Trophoblast cell (in vitro differentiated cells and primary cell): ENCODE results near the gene DPP9.
A peak's percentile ranks its signal among the peaks of the same experiment; 100 is the strongest.

ENCODE experiments used
- DNase-seq, 2 donors: peaks; one replicate each; pipeline ENCODE4 v3.0.0-alpha.2; 2016
- H2AFZ ChIP-seq: 2 replicates; pipeline ENCODE4 v1.6.1; 2013; ENCODE audit warnings: low read length, moderate library complexity, mild to moderate bottlenecking; ENCODE audit not compliant: insufficient read depth, poor library complexity
- H2AK5ac ChIP-seq: 2 replicates; pipeline ENCODE4 v1.6.1; 2013; ENCODE audit warnings: mild to moderate bottlenecking, low read length
- H2BK120ac ChIP-seq: 2 replicates; pipeline ENCODE4 v1.6.1; 2013; ENCODE audit warnings: low read length, mild to moderate bottlenecking, moderate library complexity; ENCODE audit not compliant: insufficient read depth, poor library complexity
- H2BK12ac ChIP-seq: 2 replicates; pipeline ENCODE4 v1.6.1; 2013; ENCODE audit warnings: mild to moderate bottlenecking, low read length, moderate library complexity
- H2BK5ac ChIP-seq: 2 replicates; pipeline ENCODE4 v1.6.1; 2013; ENCODE audit warnings: low read length, low read depth, moderate library complexity, mild to moderate bottlenecking; ENCODE audit not compliant: poor library complexity
- H3K14ac ChIP-seq: 2 replicates; pipeline ENCODE4 v1.6.1; 2013; ENCODE audit warnings: mild to moderate bottlenecking, low read length
- H3K18ac ChIP-seq: 2 replicates; pipeline ENCODE4 v1.6.1; 2013; ENCODE audit warnings: mild to moderate bottlenecking, low read length
- H3K23ac ChIP-seq: 2 replicates; pipeline ENCODE4 v1.6.1; 2013; ENCODE audit warnings: low read length
- H3K27ac ChIP-seq: 2 replicates; pipeline ENCODE4 v1.5.1; 2013; ENCODE audit warnings: low read depth, mild to moderate bottlenecking, inconsistent platforms, low read length, moderate library complexity
- H3K27me3 ChIP-seq: 2 replicates; pipeline ENCODE4 v1.6.1; 2013; ENCODE audit warnings: inconsistent platforms, mild to moderate bottlenecking, low read length, moderate library complexity; ENCODE audit not compliant: insufficient read depth
- H3K36me3 ChIP-seq, 2 experiments: 1 replicate in 1 of 2; 2 replicates in 1 of 2; pipeline ENCODE4 v1.6.1; 2013; ENCODE audit warnings: low read length in 2 of 2, mild to moderate bottlenecking in 2 of 2, moderate library complexity in 1 of 2; ENCODE audit not compliant: insufficient read depth in 2 of 2, control insufficient read depth in 1 of 2
- H3K4ac ChIP-seq: 2 replicates; pipeline ENCODE4 v1.6.1; 2013; ENCODE audit warnings: low read depth, mild to moderate bottlenecking, low read length, moderate library complexity
- H3K4me1 ChIP-seq, 2 experiments: 1 replicate in 1 of 2; 2 replicates in 1 of 2; pipeline ENCODE4 v1.6.1; 2013; ENCODE audit warnings: low read length in 2 of 2, mild to moderate bottlenecking in 2 of 2, moderate library complexity in 1 of 2; ENCODE audit not compliant: insufficient read depth in 2 of 2, control insufficient read depth in 1 of 2
- H3K4me2 ChIP-seq: 2 replicates; pipeline ENCODE4 v1.6.1; 2013; ENCODE audit warnings: inconsistent platforms, mild to moderate bottlenecking, low read length, moderate library complexity
- H3K4me3 ChIP-seq: 2 replicates; pipeline ENCODE4 v1.5.1; 2013; ENCODE audit warnings: mild to moderate bottlenecking, low read depth, low read length, inconsistent platforms
- H3K79me1 ChIP-seq: one replicate; pipeline ENCODE4 v1.6.1; 2013; ENCODE audit warnings: low read length
- H3K79me2 ChIP-seq: 2 replicates; pipeline ENCODE4 v1.6.1; 2013; ENCODE audit warnings: low read length, mild to moderate bottlenecking; ENCODE audit not compliant: control insufficient read depth, insufficient read depth, poor library complexity
- H3K9ac ChIP-seq: 2 replicates; pipeline ENCODE4 v1.6.1; 2013; ENCODE audit warnings: mild to moderate bottlenecking, low read length
- H3K9me3 ChIP-seq: 2 replicates; pipeline ENCODE4 v1.6.1; 2013; ENCODE audit warnings: low read depth, mild to moderate bottlenecking, control low read depth, inconsistent platforms, low read length; ENCODE audit not compliant: insufficient read depth
- H4K12ac ChIP-seq: 2 replicates; pipeline ENCODE4 v1.6.1; 2013; ENCODE audit warnings: low read depth, mild to moderate bottlenecking, low read length, moderate library complexity
- H4K8ac ChIP-seq: 2 replicates; pipeline ENCODE4 v1.6.1; 2013; ENCODE audit warnings: low read depth, mild to moderate bottlenecking, low read length, moderate library complexity
- H4K91ac ChIP-seq: one replicate; pipeline ENCODE4 v1.6.1; 2013; ENCODE audit warnings: low read depth, mild to moderate bottlenecking, low read length, moderate library complexity
- WGBS: extraction: QIAGEN DNeasy Blood & Tissue Kit; methylation state at CpG from one replicate; pipeline ENCODE4 v1.1.7; 2013; ENCODE audit warnings: missing lambda C conversion rate; ENCODE audit not compliant: insufficient read length, insufficient coverage; ENCODE audit errors: extremely low coverage; 5-methylcytosine and 5-hydroxymethylcytosine counted together

DPP9 gene

GRCh38 chr19:4673216-4673615, 50.4 kb downstream of the DPP9 start:
- peaks cover 6% of the 10 kb centered on the region for H3K79me2 ChIP-seq
- H3K4me1 ChIP-seq = peaks cover 0 to 3% of the 10 kb centered on the region in 2 experiments
- H3K9ac ChIP-seq = no peak overlapping the region
- H4K91ac ChIP-seq = no peak overlapping the region
- H2BK5ac ChIP-seq = no peak overlapping the region
- H3K4ac ChIP-seq = no peak overlapping the region
- WGBS = no CpG with 5 or more reads among the region's 4 CpGs
- no peak overlapping the region for H2BK12ac ChIP-seq
- H2AFZ ChIP-seq = no peak overlapping the region
- H3K18ac ChIP-seq = no peak overlapping the region
- no peak overlapping the region for H4K8ac ChIP-seq
- no peak overlapping the region for H4K12ac ChIP-seq
- H3K79me1 ChIP-seq = peaks cover 7% of the 10 kb centered on the region
- no peak overlapping the region for H3K27ac ChIP-seq
- H3K23ac ChIP-seq = no peak overlapping the region
- H3K14ac ChIP-seq = no peak overlapping the region
- H3K27me3 ChIP-seq = no peaks in the 10 kb centered on the region
- H3K9me3 ChIP-seq = no peaks in the 10 kb centered on the region
- no peak overlapping the region for H3K4me2 ChIP-seq
- no peak for DNase-seq
- no peak overlapping the region for H2AK5ac ChIP-seq
- H2BK120ac ChIP-seq = no peak overlapping the region
- H3K36me3 ChIP-seq = peaks cover 20 to 25% of the 10 kb centered on the region in 2 experiments
- H3K4me3 ChIP-seq = no peak overlapping the region

GRCh38 chr19:4671185-4671851, 52.3 kb downstream of the DPP9 start:
- Histone ChIP-seq H3K23ac (no peak overlapping the region), H3K79me1 (peaks cover 7% of the 10 kb centered on the region), H2BK12ac (no peak overlapping the region), H4K8ac (no peak overlapping the region), H3K14ac (no peak overlapping the region), H4K12ac (no peak overlapping the region), H3K27ac (no peak overlapping the region), H3K4me3 (no peak overlapping the region), H3K9me3 (no peaks in the 10 kb centered on the region), H4K91ac (no peak overlapping the region), H3K4ac (no peak overlapping the region), H3K36me3 (peaks cover 17 to 25% of the 10 kb centered on the region in 2 experiments), H3K27me3 (no peaks in the 10 kb centered on the region), H3K18ac (no peak overlapping the region), H3K9ac (no peak overlapping the region), H2AFZ (no peak overlapping the region), H2AK5ac (no peak overlapping the region), H3K79me2 (peaks cover 6% of the 10 kb centered on the region), H2BK5ac (no peak overlapping the region), H3K4me2 (no peak overlapping the region), H3K4me1 (peaks cover 0 to 3% of the 10 kb centered on the region in 2 experiments), H2BK120ac (no peak overlapping the region)
- WGBS = no CpG with 5 or more reads among the region's 10 CpGs
- DNase-seq = no peak

GRCh38 chr19:4669723-4670480, 53.7 kb downstream of the DPP9 start, which contains the start of gene MYDGF:
TSS of gene MYDGF (minus strand) at chr19:4670342. CDS start at chr19:4670334, 8 bp downstream.
- H2AK5ac ChIP-seq = peak within 1 kb of the TSS; percentile 45
- peak within 1 kb of the TSS; percentile 95 for H4K8ac ChIP-seq
- H3K36me3 ChIP-seq = peaks cover 19 to 28% of the 10 kb centered on the region in 2 experiments
- DNase-seq = peak; percentile 87 to 95
- H3K4me2 ChIP-seq = peak within 1 kb of the TSS; percentile 78
- H3K4ac ChIP-seq = peak within 1 kb of the TSS; percentile 77
- H2BK12ac ChIP-seq = no peak within 1 kb of the TSS
- peak within 1 kb of the TSS; percentile 92 for H4K12ac ChIP-seq
- H3K23ac ChIP-seq = no peak within 1 kb of the TSS
- no peaks in the 10 kb centered on the region for H3K27me3 ChIP-seq
- H3K18ac ChIP-seq = peak within 1 kb of the TSS; percentile 85
- peak within 1 kb of the TSS; percentile 92 for H4K91ac ChIP-seq
- H3K27ac ChIP-seq = peak within 1 kb of the TSS; percentile 65
- peak within 1 kb of the TSS; percentile 94 for H3K14ac ChIP-seq
- peak within 1 kb of the TSS; percentile 100 for H3K4me3 ChIP-seq
- peak within 1 kb of the TSS; percentile 82 for H2BK120ac ChIP-seq
- peak within 1 kb of the TSS; percentile 41 for H2BK5ac ChIP-seq
- peaks cover 7% of the 10 kb centered on the region for H3K79me1 ChIP-seq
- peaks cover 0 to 3% of the 10 kb centered on the region in 2 experiments for H3K4me1 ChIP-seq
- H3K79me2 ChIP-seq = peaks cover 6% of the 10 kb centered on the region
- H2AFZ ChIP-seq = peak within 1 kb of the TSS; percentile 98
- peak within 1 kb of the TSS; percentile 90 for H3K9ac ChIP-seq
- no peaks in the 10 kb centered on the region for H3K9me3 ChIP-seq
- no CpG with 5 or more reads among the region's 75 CpGs for whole genome bisulfite sequencing

- H2AK5ac ChIP-seq = no peak overlapping the region
- H4K12ac ChIP-seq = no peak overlapping the region
- DNase-seq = no peak
- H3K36me3 ChIP-seq = peaks cover 51 to 62% of the 10 kb centered on the region in 2 experiments
- H3K9me3 ChIP-seq = peaks cover 3% of the 10 kb centered on the region
- no peak overlapping the region for H4K8ac ChIP-seq
- H2AFZ ChIP-seq = no peak overlapping the region
- no peak overlapping the region for H4K91ac ChIP-seq
- H3K79me2 ChIP-seq = peaks cover 5% of the 10 kb centered on the region
- H2BK5ac ChIP-seq = no peak overlapping the region
- H3K18ac ChIP-seq = peak overlapping the region; percentile 17
- no peak overlapping the region for H2BK12ac ChIP-seq
- no peaks in the 10 kb centered on the region for H3K27me3 ChIP-seq
- H3K23ac ChIP-seq = no peak overlapping the region
- no peak overlapping the region for H2BK120ac ChIP-seq
- no peak overlapping the region for H3K4ac ChIP-seq
- H3K4me2 ChIP-seq = no peak overlapping the region
- H3K27ac ChIP-seq = no peak overlapping the region
- H3K9ac ChIP-seq = no peak overlapping the region
- no peak overlapping the region for H3K4me3 ChIP-seq
- peaks cover 0 to 3% of the 10 kb centered on the region in 2 experiments for H3K4me1 ChIP-seq
- peaks cover 3% of the 10 kb centered on the region for H3K79me1 ChIP-seq
- no peak overlapping the region for H3K14ac ChIP-seq
- WGBS = no CpG with 5 or more reads among the region's 12 CpGs
Observed at GRCh38 chr19:4664642-4665041, 59.0 kb downstream of the DPP9 start.
